Heart left ventricle (tissue), 13 donors: ENCODE data around the gene CDKL2.

Source experiments
- CTCF ChIP-seq, 12 donors: fragments of 200-600 bp; sonication (generic) in 4 of 12; IDR thresholded peaks; one replicate each; pipeline versions ENCODE4 v1.5.0 to v1.8.0; 2018 to 2022; ENCODE audit warnings: antibody characterized with exemption in 12 of 12, mild to moderate bottlenecking in 5 of 12
- POLR2A ChIP-seq, 2 donors: fragments of 450-650 bp; IDR thresholded peaks; one replicate each; pipeline ENCODE4 v1.6.1; 2017; ENCODE audit warnings: antibody characterized with exemption in 2 of 2, mild to moderate bottlenecking in 2 of 2, moderate library complexity in 2 of 2
- donor health status: ischemic (EF 13 %, LVEDD 7.1; RV severe dilation, severe dysfunction).
- donor health status: DM: no; HTN: yes; CAD: no.
- donor health status: DM: no; HTN: no; CAD: no.
- donor health status: ischemic (EF 25% LVEDD 6.9; RV normal size, moderate dysfunction).
- donor health status: ischemic (EF 25% LVEDD 5.7; RV mildly dilated, moderate dysfunction).
- donor health status: ischemic (EF 35%, LVEDD 5.7; RV mildly dilated, moderate dysfunction).
- donor health status: nonischemic (EF 11% LVEDD 7.7; RV severe dilation, severe dysfunction).
- donor health status: DM: yes; HTN: yes; CAD: no.
- donor health status: PGD.
- donor health status: ischemic (EF 29% LVEDD 5.4; RV normal size, mild dysfunction).
- donor health status: nonischemic (EF 23%, LVEDD 6.1; RV moderate dilation, normal function).

GRCh38 chr4:75672461-75673026 is 42.2 kb upstream of the CDKL2 start:
- no peak for TF ChIP-seq CTCF (IDR thresholded peaks at IDR 0.05)
- TF ChIP-seq POLR2A (IDR thresholded peaks at IDR 0.05), result no peak
